GM19324 (cell line): ENCODE data around the gene STXBP2.
"Not testable (repeated sequence)": the region's sequence is repeated elsewhere in the genome, so short reads cannot be mapped to it uniquely, and the experiment has no call there.

Source experiments
- ATAC-seq: cut with Tn5 transposase; IDR thresholded peaks from one replicate; pipeline ENCODE4 v1.9.1; 2021; ENCODE audit warnings: mild to moderate bottlenecking, moderate library complexity; ENCODE audit not compliant: unreplicated experiment, low FRiP score

The STXBP2 gene

GRCh38 chr19:7631577-7631976, 5.3 kb upstream of the STXBP2 start:
- ATAC-seq = no peak

DNA sequence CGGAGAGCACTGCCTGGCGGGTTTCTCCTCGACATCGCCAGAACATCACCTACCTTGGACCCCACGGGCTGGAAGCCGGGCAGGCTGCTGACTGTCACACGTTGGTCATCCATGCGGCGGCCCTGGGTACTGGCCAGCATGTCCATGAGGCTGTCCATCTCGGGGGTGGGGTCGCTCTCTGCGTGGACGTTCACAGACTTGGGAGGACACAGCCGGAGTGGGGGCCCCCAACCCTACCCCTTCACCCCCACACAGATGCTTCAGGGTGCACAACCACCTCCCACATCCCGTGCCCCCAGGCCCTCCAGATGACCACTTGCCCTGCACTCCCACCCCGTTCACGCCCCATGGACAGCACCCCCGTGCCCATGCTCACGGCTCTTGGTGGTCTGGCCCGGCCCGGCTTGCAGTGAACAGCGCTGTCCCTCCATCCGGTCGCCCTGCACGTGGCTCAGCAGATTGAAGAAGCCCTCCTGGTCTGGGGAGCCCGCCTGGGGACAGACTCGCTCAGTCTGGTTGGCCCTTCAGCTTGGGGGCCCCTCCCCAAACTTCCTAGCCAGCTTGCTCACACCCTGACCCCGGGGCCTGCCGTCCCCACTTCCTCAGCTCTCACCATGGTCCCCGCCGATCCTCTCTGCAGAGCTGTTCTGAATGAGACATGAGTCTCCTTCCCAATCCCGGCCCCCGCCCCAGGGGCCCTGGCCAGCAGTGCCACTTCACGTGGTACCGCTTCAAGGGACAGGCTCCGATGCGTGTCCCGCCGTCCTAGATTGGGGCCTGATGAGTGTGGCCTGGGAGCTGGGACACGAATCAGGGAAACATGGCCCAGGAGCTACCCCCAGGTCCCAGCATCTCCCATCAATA, 4.3 kb upstream of the STXBP2 start:
- no peak for ATAC-seq

- ATAC-seq = no peak
These were observed 3.2 kb upstream of the STXBP2 start, which contains the start of gene PCP2 for GRCh38 chr19:7633698-7634097. Gene PCP2, minus strand, starts transcription at chr19:7633719. Its CDS starts 262 bp downstream, at chr19:7633457.

GRCh38 chr19:7635670-7636069, 1.2 kb upstream of the STXBP2 start:
- no peak for ATAC-seq

DNA sequence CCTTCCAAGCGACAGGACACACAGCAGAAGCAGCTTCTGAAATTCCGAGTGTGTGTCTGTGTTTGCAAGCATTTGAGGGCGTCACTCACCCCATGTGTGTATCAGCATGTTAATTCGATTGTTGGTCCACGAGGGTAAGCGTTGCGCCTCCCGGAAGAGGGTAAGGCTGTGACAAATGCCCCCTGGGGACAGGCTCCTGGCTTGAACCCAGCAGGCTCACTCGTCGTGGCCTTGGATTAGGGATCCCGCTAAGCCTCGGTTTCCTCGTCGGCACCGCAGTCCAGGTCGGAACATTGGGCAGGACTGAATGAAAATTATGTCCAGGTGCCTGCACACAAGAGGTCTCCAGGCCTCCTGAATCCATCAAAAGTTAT, 606 bp upstream of the STXBP2 start:
- no peak for ATAC-seq

DNA sequence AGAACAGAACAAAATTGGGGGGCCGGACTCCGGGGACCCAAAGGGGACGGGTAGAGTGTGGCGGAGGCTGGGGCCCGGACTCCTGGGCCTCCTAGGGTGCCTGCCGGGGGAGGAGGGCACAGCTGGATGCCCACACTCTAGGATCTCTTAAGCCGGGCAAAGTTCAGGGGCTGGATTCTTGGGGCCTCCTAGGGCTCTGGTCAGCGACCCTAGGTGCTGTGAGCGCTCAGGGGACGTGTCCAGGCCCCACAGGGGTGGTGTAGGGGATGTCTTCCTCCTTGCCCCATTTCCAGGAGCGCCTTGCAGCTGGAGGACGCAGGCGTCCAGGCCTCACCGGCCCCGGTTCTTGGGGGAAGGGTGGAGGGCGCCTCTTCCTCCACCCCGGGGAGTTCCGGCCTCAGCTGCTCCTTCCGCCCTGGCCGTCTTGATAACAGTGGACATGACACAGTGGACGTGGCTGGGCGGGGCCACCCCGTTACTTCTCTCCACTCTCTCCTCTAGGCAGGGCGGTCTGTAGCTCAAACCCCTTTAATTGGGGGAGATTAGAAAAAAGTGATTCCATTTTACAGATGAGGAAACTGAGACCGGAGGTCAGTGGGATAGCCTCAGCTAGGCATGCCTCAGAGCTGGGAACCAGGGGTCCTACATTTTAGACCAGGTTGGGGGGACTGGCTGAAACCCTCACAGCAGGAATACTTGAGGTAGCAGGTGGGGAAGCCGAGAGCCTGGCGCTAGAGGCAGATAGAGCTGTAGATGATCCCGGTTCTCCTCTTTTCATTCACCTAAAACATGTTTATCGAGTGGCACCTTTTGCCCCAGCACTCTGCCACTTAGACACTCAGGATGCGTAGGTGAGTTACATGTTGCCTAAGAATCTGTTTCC, 705 bp downstream of the STXBP2 start:
- ATAC-seq = peak; percentile 16

DNA sequence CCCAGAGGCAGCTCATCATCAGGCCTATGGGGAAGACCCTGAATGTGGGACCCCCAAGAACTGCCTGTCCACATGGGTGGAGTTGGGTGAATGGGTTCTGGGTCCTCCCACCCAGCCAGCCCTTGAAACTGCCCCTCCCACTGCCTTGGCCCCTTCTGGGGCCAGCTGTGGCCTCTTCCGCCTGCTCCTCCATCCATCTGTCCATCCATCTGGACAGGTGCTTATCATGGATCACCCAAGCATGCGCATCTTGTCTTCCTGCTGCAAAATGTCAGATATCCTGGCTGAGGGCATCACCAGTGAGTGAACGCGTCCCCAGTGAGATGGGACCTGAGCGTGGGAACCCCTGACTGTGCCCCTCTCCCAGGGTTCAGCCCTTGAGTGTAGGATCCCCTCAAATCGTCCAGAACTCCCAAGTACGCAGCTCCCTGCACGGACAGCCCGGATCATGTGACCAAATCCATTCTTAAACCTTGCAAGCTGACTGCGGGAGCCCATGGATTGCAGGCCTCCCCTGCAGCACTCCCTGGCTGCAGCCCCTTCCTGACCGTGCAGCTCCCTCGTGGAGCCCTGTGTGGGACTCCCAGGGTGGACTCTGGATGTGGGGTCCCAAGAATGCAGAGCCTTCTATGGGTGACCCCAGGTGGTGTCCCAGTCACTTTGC, 2.0 kb downstream of the STXBP2 start:
- no peak for ATAC-seq

- ATAC-seq = no peak
These were observed 3.0 kb downstream of the STXBP2 start for GRCh38 chr19:7639863-7640348.

GRCh38 chr19:7640803-7641202, 3.9 kb downstream of the STXBP2 start:
- no peak for ATAC-seq

- ATAC-seq = no peak
These were observed 4.7 kb downstream of the STXBP2 start for GRCh38 chr19:7641290-7642276.

- no peak for ATAC-seq
These were observed 5.6 kb downstream of the STXBP2 start for GRCh38 chr19:7642295-7643030.

DNA sequence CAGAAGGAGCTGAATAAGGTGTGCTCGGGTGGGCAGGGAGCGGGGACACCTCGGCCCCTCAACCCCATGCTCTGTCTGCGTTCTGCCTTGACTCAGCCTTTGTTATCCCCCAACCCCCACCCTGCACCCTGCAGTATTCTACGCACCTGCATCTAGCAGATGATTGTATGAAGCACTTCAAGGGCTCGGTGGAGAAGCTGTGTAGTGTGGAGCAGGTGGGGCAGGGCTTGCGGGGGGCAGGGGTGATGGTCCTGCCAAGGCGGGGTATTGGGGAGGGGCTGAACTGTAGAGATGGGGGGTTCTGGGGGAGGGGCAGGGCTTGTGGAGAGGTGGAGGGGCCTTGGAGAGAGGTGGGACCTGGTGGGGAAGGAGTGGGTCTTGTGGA, 6.1 kb downstream of the STXBP2 start:
- no peak for ATAC-seq

- not testable (repeated sequence) for ATAC-seq
These were observed 7.0 kb downstream of the STXBP2 start for GRCh38 chr19:7643629-7644549.

- no peak for ATAC-seq
These were observed 7.6 kb downstream of the STXBP2 start for GRCh38 chr19:7644550-7644877.

DNA sequence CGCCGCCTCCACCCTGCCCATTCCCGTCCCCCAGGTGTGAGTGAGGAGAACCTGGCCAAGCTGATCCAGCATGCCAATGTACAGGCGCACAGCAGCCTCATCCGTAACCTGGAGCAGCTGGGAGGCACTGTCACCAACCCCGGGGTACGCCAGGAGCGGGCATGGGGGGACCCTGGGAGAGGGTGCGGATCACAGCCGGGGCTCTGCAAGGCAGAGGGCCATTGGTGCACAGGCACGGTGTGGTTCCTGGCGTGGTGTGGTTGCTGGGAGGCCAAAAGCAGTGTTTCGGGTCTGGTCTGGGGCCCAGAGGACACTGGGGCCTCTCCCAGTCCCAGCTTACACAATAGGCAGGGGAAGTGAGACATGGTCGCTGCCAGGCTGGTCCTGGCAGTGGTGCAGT, 8.3 kb downstream of the STXBP2 start:
- no peak for ATAC-seq

GRCh38 chr19:7645656-7646425, 8.9 kb downstream of the STXBP2 start:
- no peak for ATAC-seq

DNA sequence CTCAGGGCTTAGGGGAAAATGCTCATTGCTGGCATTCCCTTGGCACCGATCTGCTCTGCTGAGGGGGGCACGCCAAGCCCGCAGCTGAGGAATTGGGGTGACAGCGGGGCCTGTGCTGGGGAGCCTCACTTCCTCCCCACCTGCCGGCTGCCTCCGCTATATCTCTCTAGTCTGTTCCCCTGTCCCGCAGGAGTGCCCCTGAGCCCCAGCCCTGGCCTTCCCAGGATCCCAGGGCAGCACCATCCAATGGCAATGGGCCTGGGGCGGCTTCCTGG, 9.5 kb downstream of the STXBP2 start:
- ATAC-seq = no peak

DNA sequence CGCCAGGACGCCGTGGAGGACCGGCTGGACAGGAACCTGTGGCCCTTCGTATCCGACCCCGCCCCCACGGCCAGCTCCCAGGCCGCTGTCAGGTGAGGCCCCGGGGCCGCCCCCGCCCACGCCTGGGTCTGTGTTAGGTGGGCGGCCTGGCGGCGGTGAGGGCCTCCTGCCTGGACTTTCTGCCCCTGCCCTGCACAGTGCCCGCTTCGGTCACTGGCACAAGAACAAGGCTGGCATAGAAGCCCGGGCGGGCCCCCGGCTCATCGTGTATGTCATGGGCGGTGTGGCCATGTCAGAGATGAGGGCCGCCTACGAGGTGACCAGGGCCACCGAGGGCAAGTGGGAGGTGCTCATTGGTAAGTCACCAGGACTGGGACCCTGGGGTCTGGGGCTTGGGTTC, 10.2 kb downstream of the STXBP2 start:
- ATAC-seq = no peak
